Kidney capillary endothelial cell (primary cell): ENCODE measurements around the gene FANCI.

Source experiments
- DNase-seq: peaks from one replicate; pipeline ENCODE4 v3.0.0-alpha.2; 2018; ENCODE audit warnings: low spot score

Gene FANCI

GRCh38 chr15:89362203-89363101, 118.7 kb downstream of the FANCI start:
- no peak for DNase-seq

- no peak for DNase-seq
Measured at GRCh38 chr15:89363133-89363532, 119.4 kb downstream of the FANCI start.

- no peak for DNase-seq
Measured at GRCh38 chr15:89363770-89364169, 120.0 kb downstream of the FANCI start.

- no peak for DNase-seq
Measured at GRCh38 chr15:89364341-89364740, 120.6 kb downstream of the FANCI start.

- DNase-seq: no peak
Measured at GRCh38 chr15:89364741-89365450, 121.1 kb downstream of the FANCI start.

- no peak for DNase-seq
Measured at GRCh38 chr15:89365462-89366065, 121.8 kb downstream of the FANCI start.
